HG02938 (cell line): Measurements from ENCODE around the gene SLC28A1.

Experiments used
- ATAC-seq: cut with Tn5 transposase; IDR thresholded peaks from one replicate; pipeline ENCODE4 v1.9.1; 2021; ENCODE audit warnings: mild to moderate bottlenecking, moderate library complexity; ENCODE audit not compliant: unreplicated experiment

Gene SLC28A1

GRCh38 chr15:84929795-84930603 is 45.5 kb downstream of the SLC28A1 start:
- ATAC-seq: no peak

GRCh38 chr15:84934942-84935729 is 50.7 kb downstream of the SLC28A1 start:
- no peak for ATAC-seq

GRCh38 chr15:84937144-84937543 is 52.7 kb downstream of the SLC28A1 start:
- ATAC-seq: no peak

GRCh38 chr15:84938726-84939125 is 54.3 kb downstream of the SLC28A1 start:
- no peak for ATAC-seq

- no peak for ATAC-seq
Measured at GRCh38 chr15:84940399-84940798, 55.9 kb downstream of the SLC28A1 start.

- ATAC-seq: no peak
Measured at GRCh38 chr15:84942456-84942855, 58.0 kb downstream of the SLC28A1 start.

GRCh38 chr15:84944311-84944710 is 59.8 kb downstream of the SLC28A1 start:
- ATAC-seq: no peak

GRCh38 chr15:84944861-84945260 is 60.4 kb downstream of the SLC28A1 start:
- no peak for ATAC-seq

- ATAC-seq: no peak
Measured at GRCh38 chr15:84946772-84947489, 62.5 kb downstream of the SLC28A1 start.

GRCh38 chr15:84947947-84948830 is 63.7 kb downstream of the SLC28A1 start:
- no peak for ATAC-seq

- no peak for ATAC-seq
Measured at GRCh38 chr15:84949043-84949442, 64.6 kb downstream of the SLC28A1 start.

- no peak for ATAC-seq
Measured at GRCh38 chr15:84949845-84950569, 65.5 kb downstream of the SLC28A1 start.

GRCh38 chr15:84950570-84951111 is 66.2 kb downstream of the SLC28A1 start:
- no peak for ATAC-seq

GRCh38 chr15:84951736-84952135 is 67.3 kb downstream of the SLC28A1 start:
- no peak for ATAC-seq

GRCh38 chr15:84953136-84953535 is 68.7 kb downstream of the SLC28A1 start:
- no peak for ATAC-seq

GRCh38 chr15:84953726-84954125 is 69.3 kb downstream of the SLC28A1 start:
- no peak for ATAC-seq

- no peak for ATAC-seq
Measured at GRCh38 chr15:84955089-84955848, 70.8 kb downstream of the SLC28A1 start.

GRCh38 chr15:84956199-84956598 is 71.7 kb downstream of the SLC28A1 start:
- ATAC-seq: no peak
